ENCODE measurements around the gene SRRM3.

DNA sequence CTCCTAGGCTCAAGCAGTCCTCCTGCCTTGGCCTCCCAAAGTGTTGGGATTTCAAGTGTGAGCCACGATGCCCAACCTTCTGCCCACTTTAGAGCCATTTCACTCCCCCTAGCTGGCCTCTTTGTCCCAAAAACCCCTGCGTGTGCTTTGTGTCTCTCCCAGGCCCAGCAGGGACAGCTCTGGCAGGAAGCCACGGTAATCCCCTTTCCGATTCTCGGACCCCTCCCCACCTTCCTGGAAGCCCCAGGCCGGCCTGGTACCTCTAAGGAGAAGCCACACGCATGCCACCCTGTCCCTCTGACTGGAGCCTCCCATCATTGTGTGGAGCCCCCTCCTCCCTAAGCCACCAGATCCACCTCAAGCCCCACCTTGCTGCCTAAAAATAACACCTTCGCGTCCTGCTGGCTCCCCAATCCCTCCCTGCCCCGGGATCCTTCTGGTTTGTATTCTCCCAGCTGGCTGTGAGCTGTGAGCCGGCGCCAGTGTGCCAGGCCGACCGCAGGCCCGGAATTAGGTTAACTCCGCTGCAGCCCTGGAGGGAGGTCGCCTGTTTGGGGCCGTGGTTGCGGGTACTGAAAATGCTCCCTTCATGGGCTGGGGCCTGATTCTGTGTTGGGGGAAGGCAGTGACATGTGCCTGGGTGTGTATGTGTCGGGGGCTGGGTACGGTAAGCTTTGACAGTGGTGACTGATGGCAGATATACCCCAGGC, 16.4 kb upstream of the SRRM3 start:
- no peak for TF ChIP-seq CBX3 (IDR thresholded peaks at IDR 0.05; ENCODE audit: low read depth)
- no peak for TF ChIP-seq POLR2A (IDR thresholded peaks at IDR 0.05; ENCODE audit: borderline replicate concordance, extremely low read depth, insufficient read depth, insufficient read length)
- no peak for TF ChIP-seq EZH2phosphoT487 (IDR thresholded peaks at IDR 0.05; ENCODE audit: borderline replicate concordance)
- TF ChIP-seq, protein P1, sequence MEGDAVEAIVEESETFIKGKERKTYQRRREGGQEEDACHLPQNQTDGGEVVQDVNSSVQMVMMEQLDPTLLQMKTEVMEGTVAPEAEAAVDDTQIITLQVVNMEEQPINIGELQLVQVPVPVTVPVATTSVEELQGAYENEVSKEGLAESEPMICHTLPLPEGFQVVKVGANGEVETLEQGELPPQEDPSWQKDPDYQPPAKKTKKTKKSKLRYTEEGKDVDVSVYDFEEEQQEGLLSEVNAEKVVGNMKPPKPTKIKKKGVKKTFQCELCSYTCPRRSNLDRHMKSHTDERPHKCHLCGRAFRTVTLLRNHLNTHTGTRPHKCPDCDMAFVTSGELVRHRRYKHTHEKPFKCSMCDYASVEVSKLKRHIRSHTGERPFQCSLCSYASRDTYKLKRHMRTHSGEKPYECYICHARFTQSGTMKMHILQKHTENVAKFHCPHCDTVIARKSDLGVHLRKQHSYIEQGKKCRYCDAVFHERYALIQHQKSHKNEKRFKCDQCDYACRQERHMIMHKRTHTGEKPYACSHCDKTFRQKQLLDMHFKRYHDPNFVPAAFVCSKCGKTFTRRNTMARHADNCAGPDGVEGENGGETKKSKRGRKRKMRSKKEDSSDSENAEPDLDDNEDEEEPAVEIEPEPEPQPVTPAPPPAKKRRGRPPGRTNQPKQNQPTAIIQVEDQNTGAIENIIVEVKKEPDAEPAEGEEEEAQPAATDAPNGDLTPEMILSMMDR (IDR thresholded peaks at IDR 0.05 in 2 of 3, conservative IDR thresholded peaks at IDR 0.05 in 1 of 3; ENCODE audit: borderline replicate concordance in 1 of 3, insufficient read depth in 1 of 3, low read depth in 2 of 3, low read length in 2 of 3): no peak
- no peak for TF ChIP-seq RAD21 (IDR thresholded peaks at IDR 0.05; ENCODE audit: low read depth)
- TF ChIP-seq CEBPB (IDR thresholded peaks at IDR 0.05; ENCODE audit: low read depth): no peak

Measured in HCT116 (cell line).